Mucosa of descending colon (tissue), 3 donors: ENCODE data around the gene SEZ6L. TPM values are rescaled to one million over a fixed set of nuclear protein-coding genes. Genes with fewer than 3 reads are reported as not detected.

ENCODE experiments used
- ATAC-seq: fragments of 200-7000 bp; cut with Tn5 transposase; one replicate; pipeline ENCODE4 v1.9.1; 2020; ENCODE audit warnings: mild to moderate bottlenecking, moderate library complexity
- DNase-seq, 3 donors: peaks; one replicate each; pipeline ENCODE4 v3.0.0-alpha.2; 2020
- H3K36me3 ChIP-seq: fragments of 200-600 bp; one replicate; pipeline ENCODE4 v1.8.0; 2021; ENCODE audit warnings: low read depth, mild to moderate bottlenecking
- H3K4me1 ChIP-seq: fragments of 200-600 bp; one replicate; pipeline ENCODE4 v1.8.0; 2021; ENCODE audit warnings: low read depth, mild to moderate bottlenecking
- H3K4me3 ChIP-seq: fragments of 200-600 bp; one replicate; pipeline ENCODE4 v1.8.0; 2021; ENCODE audit warnings: mild to moderate bottlenecking
- H3K9me3 ChIP-seq: fragments of 200-600 bp; one replicate; pipeline ENCODE4 v1.8.0; 2021; ENCODE audit warnings: mild to moderate bottlenecking
- intact Hi-C, 2 donors: fragments of 100-400 bp; cut with DNase I in 1 of 2; cut with micrococcal nuclease in 1 of 2; formaldehyde crosslinking; loops; one replicate each; pipeline versions ENCODE4 v1.11.0 to v1.11.1; 2022; cut with DNase I, micrococcal nuclease
- total RNA-seq, 3 donors: library from RNA; stranded (reverse); fragmentation: NEBNext Ultra II Directional in 2 of 3; extraction: Animal tissue kit (Norgen Biotek cat#: 25700) in 2 of 3; gene quantifications; one replicate each; pipeline versions ENCODE4 v1.2.1 to v1.2.4, GENCODE V29; 2021 to 2023
- TF ChIP-seq, protein P1 (sequence below): fragments of 200-600 bp; IDR thresholded peaks from one replicate; pipeline ENCODE4 v1.8.0; 2022; ENCODE audit warnings: antibody characterized with exemption, mild to moderate bottlenecking
- donor health status: DM: no; HTN: no; CAD: no; lungs with moderate emphysema.
- donor health status: DM: no; HTN: no; CAD: no.
- donor health status: DM: no; HTN: yes; CAD: no.

The SEZ6L gene
- total RNA-seq, 3 donors from 2014 or later: 0.09 to 2.0 TPM; not detected in 1

DNA sequence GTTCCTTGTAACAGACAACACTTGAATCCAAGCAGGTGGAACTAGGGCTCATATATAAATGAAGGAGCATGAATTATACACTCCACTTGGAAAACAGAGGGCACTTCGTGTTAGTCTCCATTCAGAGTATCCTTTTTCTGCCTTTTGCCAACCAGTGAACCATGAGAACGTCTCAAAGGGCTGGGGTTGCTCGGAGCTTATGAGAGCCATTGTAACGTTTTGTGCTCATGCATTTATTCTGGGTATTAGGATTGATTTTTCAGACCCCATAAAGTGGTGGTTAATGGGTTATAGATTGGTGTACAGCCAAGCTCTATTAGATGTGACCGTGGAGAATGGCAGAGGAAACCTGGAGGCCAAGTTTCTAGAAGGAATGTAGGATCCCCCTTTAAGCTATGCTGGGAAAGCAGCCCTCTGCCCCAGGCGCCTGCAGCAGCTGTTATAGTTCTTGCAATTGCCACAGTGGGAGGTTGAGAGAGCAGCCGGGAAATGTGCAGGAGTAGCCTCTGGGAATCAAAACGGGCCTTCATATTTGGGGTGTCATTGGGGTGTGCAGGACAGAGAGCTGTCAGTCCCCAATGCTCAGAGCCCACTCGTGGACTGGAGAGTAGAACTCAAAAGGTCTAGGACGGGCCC lies 205.2 kb downstream of the SEZ6L start:
- ATAC-seq: no peak
- Histone ChIP-seq H3K4me1 (no peaks in the 10 kb centered on the region), H3K36me3 (no peaks in the 10 kb centered on the region), H3K4me3 (no peak overlapping the region), H3K9me3 (no peaks in the 10 kb centered on the region)
- intact Hi-C loops: no loop called here
- TF ChIP-seq, protein P1, sequence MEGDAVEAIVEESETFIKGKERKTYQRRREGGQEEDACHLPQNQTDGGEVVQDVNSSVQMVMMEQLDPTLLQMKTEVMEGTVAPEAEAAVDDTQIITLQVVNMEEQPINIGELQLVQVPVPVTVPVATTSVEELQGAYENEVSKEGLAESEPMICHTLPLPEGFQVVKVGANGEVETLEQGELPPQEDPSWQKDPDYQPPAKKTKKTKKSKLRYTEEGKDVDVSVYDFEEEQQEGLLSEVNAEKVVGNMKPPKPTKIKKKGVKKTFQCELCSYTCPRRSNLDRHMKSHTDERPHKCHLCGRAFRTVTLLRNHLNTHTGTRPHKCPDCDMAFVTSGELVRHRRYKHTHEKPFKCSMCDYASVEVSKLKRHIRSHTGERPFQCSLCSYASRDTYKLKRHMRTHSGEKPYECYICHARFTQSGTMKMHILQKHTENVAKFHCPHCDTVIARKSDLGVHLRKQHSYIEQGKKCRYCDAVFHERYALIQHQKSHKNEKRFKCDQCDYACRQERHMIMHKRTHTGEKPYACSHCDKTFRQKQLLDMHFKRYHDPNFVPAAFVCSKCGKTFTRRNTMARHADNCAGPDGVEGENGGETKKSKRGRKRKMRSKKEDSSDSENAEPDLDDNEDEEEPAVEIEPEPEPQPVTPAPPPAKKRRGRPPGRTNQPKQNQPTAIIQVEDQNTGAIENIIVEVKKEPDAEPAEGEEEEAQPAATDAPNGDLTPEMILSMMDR: no peak
- DNase-seq: no peak

- Histone ChIP-seq H3K4me3 (no peak overlapping the region), H3K4me1 (no peaks in the 10 kb centered on the region), H3K36me3 (no peaks in the 10 kb centered on the region), H3K9me3 (no peaks in the 10 kb centered on the region)
- ATAC-seq: no peak
- no peak for DNase-seq
- intact Hi-C loops: no loop called here
- TF ChIP-seq, protein P1: no peak
These were observed 208.0 kb downstream of the SEZ6L start for GRCh38 chr22:26377170-26377830.

GRCh38 chr22:26380072-26380830 lies 211.0 kb downstream of the SEZ6L start:
- no peak overlapping the region for H3K4me3 ChIP-seq
- intact Hi-C loops: no loop called here
- TF ChIP-seq, protein P1: no peak

DNA sequence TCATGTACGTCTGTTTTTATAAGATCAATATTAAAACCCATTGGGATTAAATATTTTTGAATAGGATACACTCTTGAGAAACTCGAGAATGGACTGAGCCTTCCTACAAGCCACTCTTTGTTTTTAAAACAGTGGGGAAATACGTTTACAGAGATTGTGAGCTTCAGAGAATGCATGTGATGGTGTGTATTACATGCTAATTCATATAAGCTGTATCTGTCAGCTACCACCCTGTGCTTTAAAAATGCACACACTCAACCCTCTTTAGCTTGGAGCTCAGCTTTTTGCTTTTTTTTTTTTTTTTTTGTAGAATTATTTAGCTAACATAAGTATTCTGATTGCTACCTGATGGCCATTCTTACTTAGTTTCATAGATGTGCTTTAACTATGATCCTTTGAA lies 213.5 kb downstream of the SEZ6L start:
- H3K4me3 ChIP-seq: no peak overlapping the region
- intact Hi-C loops: no loop called here
- no peaks in the 10 kb centered on the region for H3K36me3 ChIP-seq
- TF ChIP-seq, protein P1: no peak
- H3K4me1 ChIP-seq: no peaks in the 10 kb centered on the region
- no peaks in the 10 kb centered on the region for H3K9me3 ChIP-seq
- ATAC-seq: no peak
- no peak for DNase-seq

More at GRCh38 chr22:26380072-26380830, 211.0 kb downstream of the SEZ6L start:
- no peaks in the 10 kb centered on the region for H3K4me1 ChIP-seq
- no peak for ATAC-seq
- no peaks in the 10 kb centered on the region for H3K9me3 ChIP-seq
- H3K36me3 ChIP-seq: no peaks in the 10 kb centered on the region
- no peak for DNase-seq

DNA sequence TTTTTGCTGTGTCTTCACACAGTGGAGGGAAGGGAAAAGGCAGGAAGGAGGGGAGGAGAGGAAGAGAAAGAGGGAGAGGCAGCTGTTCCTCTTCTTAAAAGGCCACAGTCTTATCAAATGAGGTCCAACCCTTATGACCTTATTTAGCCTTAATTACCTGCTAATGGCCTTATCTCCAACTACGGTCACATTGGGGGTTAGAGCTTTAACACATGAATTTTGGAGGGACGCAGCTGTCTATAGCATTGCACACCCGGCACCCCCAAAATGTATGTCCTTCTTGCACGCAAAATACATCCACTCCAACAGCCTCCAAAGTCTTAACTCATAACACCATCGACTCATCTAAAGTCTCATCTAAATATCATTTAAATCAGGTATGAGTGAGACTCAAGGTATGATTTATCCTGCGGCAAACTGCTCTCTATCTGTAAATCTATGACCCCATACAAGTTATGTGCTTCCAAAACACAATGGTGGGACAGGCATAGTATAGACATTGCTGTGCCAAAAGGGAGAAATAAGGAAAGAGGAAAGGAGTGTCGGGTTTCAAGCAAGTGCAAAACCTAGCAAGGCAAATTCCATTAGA lies 214.8 kb downstream of the SEZ6L start:
- intact Hi-C loops: no loop called here
- H3K4me1 ChIP-seq: no peaks in the 10 kb centered on the region
- TF ChIP-seq, protein P1: no peak

More for the DNA sequence above, 214.8 kb downstream of the SEZ6L start:
- no peaks in the 10 kb centered on the region for H3K36me3 ChIP-seq
- no peak overlapping the region for H3K4me3 ChIP-seq
- no peak for DNase-seq
- no peak for ATAC-seq
- no peaks in the 10 kb centered on the region for H3K9me3 ChIP-seq
